ENCODE results near the gene LOX.
A peak's percentile ranks its signal among the peaks of the same experiment; 100 is the strongest.

LOX gene

DNA sequence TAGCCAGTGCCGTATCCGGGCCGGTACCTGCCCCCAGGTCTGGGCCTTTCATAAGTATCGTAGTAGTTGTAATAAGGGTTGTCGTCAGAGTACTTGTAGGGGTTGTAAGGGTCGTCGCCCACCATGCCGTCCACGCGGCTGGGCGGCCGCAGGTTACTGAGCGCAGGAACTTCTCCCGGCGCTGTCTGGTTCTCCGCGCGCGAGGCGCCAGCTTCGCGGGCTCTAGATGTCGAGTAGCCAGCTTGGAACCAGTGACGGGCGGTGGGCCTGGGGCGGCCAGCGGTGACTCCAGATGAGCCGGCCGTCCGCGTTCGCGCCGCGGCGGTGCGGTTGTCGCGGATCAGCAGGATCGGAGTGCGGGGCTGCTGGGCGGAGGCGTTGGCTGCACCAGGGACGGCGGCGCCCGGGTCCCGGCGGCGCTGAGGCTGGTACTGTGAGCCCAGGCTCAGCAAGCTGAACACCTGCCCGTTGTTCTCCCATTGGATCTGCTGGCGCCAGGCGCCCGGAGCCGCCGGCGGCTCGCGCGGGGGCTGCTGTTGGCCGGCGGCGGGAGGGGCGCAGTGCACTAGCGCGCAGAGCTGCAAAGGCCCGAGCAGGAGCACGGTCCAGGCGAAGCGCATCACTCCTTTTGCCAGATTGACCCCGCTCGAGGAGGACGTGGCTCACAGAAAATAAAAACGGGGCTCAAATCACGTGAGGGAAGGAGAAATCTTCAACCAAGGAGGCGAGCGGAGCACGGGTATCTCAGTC, 518 bp downstream of the LOX start:
- H3K9me3 Mint-ChIP-seq, result no peaks in the 10 kb centered on the region
- H3K36me3 Mint-ChIP-seq, result no peaks in the 10 kb centered on the region
- H3K4me1 Mint-ChIP-seq, result peaks cover 11% of the 10 kb centered on the region
- peaks cover 55% of the 10 kb centered on the region for H3K27me3 Mint-ChIP-seq
- peak overlapping the region; percentile 79 for H3K4me3 Mint-ChIP-seq
- H3K27ac Mint-ChIP-seq, result peak overlapping the region; percentile 86

- Mint-ChIP-seq H3K36me3 (no peaks in the 10 kb centered on the region), H3K9me3 (no peaks in the 10 kb centered on the region), H3K27ac (peak overlapping the region; percentile 86), H3K27me3 (peaks cover 53% of the 10 kb centered on the region), H3K4me1 (peaks cover 11% of the 10 kb centered on the region), H3K4me3 (peak overlapping the region; percentile 79)
These were observed 1.2 kb downstream of the LOX start for GRCh38 chr5:122076669-122077365.

- Mint-ChIP-seq H3K9me3 (no peaks in the 10 kb centered on the region), H3K27me3 (peaks cover 50% of the 10 kb centered on the region), H3K4me3 (no peak overlapping the region), H3K27ac (no peak overlapping the region), H3K36me3 (no peaks in the 10 kb centered on the region), H3K4me1 (peaks cover 11% of the 10 kb centered on the region)
These were observed 2.0 kb downstream of the LOX start for GRCh38 chr5:122076050-122076461.

DNA sequence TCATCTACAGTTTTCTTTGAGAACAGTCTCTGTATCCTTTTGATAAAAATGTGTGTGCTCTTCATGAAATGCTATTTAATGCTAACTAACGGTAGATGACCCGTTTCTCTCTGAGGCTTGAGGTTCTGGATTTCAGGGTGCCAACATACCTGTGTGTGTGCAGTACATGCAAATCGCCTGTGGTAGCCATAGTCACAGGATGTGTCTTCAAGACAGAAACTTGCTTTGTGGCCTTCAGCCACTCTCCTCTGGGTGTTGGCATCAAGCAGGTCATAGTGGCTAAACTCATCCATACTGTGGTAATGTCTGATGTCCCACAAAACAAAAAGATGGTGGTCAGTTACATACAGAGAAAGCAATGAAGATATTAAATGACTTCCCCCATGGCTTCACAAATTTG, 4.2 kb downstream of the LOX start:
- no peaks in the 10 kb centered on the region for H3K36me3 Mint-ChIP-seq

DNA sequence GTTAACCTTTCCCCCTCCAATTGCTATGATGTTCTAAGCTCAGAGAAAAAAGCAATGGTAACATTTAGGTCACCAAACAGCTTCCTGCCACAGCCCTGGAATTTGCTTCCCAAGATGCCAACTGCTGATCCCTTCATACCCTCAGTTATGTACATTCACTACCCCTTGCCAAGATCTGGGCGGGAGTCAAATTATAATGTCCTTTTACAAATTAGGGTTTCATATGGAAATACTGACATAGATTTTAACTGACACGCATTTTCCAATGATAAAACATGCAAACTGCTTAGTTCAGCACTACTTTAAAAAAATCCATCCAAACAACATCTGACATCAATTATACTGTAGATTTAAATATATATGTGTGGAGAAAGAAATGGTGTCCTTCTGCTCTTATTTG, 5.0 kb downstream of the LOX start:
- H3K27ac Mint-ChIP-seq, result no peak overlapping the region
- no peaks in the 10 kb centered on the region for H3K36me3 Mint-ChIP-seq
- peaks cover 34% of the 10 kb centered on the region for H3K27me3 Mint-ChIP-seq
- H3K4me1 Mint-ChIP-seq, result peaks cover 11% of the 10 kb centered on the region
- H3K9me3 Mint-ChIP-seq, result no peaks in the 10 kb centered on the region
- no peak overlapping the region for H3K4me3 Mint-ChIP-seq

More for the DNA sequence above, 4.2 kb downstream of the LOX start:
- Mint-ChIP-seq H3K27ac (no peak overlapping the region), H3K27me3 (peaks cover 40% of the 10 kb centered on the region), H3K9me3 (no peaks in the 10 kb centered on the region), H3K4me1 (peaks cover 11% of the 10 kb centered on the region), H3K4me3 (no peak overlapping the region)

- Mint-ChIP-seq H3K27me3 (no peaks in the 10 kb centered on the region), H3K4me3 (no peak overlapping the region), H3K4me1 (no peaks in the 10 kb centered on the region), H3K27ac (no peak overlapping the region), H3K9me3 (no peaks in the 10 kb centered on the region), H3K36me3 (peaks cover 3% of the 10 kb centered on the region)
These were observed 10.7 kb downstream of the LOX start for GRCh38 chr5:122067390-122067789.

- H3K27ac Mint-ChIP-seq, result no peak overlapping the region
- H3K27me3 Mint-ChIP-seq, result no peaks in the 10 kb centered on the region
- H3K4me1 Mint-ChIP-seq, result no peaks in the 10 kb centered on the region
- H3K36me3 Mint-ChIP-seq, result peaks cover 3% of the 10 kb centered on the region
- H3K9me3 Mint-ChIP-seq, result no peaks in the 10 kb centered on the region
- H3K4me3 Mint-ChIP-seq, result no peak overlapping the region
These were observed 13.1 kb downstream of the LOX start for GRCh38 chr5:122064992-122065391.

DNA sequence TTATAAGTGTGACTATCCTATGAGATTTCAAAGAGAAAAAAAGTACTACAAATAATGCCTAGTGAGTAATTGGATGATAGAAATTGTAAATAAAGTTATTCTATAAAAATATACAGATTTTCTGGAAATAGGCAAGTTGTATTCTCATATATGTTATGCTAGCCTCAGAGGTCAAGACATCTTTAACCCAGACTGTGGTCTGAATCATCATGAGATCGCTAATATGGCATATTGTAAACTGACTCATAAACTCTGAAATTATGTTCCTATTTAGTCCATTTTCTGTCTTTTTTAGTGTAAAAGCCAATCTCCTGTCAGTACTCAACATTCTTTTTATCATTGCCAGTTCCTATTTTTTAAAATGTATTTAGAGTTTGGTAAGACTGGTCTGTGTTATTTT, 14.2 kb downstream of the LOX start:
- H3K4me1 Mint-ChIP-seq, result no peaks in the 10 kb centered on the region
- no peak overlapping the region for H3K4me3 Mint-ChIP-seq
- no peaks in the 10 kb centered on the region for H3K9me3 Mint-ChIP-seq
- H3K36me3 Mint-ChIP-seq, result peaks cover 3% of the 10 kb centered on the region
- H3K27ac Mint-ChIP-seq, result no peak overlapping the region
- no peaks in the 10 kb centered on the region for H3K27me3 Mint-ChIP-seq

GRCh38 chr5:122062205-122062604, 15.9 kb downstream of the LOX start:
- H3K27me3 Mint-ChIP-seq, result no peaks in the 10 kb centered on the region
- no peak overlapping the region for H3K27ac Mint-ChIP-seq
- no peaks in the 10 kb centered on the region for H3K9me3 Mint-ChIP-seq
- no peak overlapping the region for H3K4me3 Mint-ChIP-seq
- peaks cover under 1% of the 10 kb centered on the region for H3K36me3 Mint-ChIP-seq
- no peaks in the 10 kb centered on the region for H3K4me1 Mint-ChIP-seq

DNA sequence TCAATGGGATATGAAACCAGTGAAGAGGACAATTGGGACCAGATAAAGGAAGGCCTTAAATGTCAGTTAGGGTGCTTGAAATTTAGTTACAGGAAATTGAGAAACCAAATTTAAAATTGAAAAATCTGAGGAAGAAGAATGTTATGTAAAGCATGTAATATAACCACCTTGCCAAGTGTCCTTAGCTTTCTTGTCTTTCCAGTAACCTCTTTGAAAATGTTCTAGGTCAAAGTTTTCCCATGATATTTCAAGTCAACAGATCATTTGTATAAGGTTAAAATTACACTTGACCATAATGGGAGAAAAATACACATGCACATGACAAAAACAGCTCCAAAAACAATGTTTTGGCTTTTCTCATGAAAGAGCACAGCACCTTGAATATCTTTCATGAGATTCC, 21.1 kb downstream of the LOX start:
- no peaks in the 10 kb centered on the region for H3K27me3 Mint-ChIP-seq
- no peaks in the 10 kb centered on the region for H3K4me1 Mint-ChIP-seq
- no peak overlapping the region for H3K27ac Mint-ChIP-seq
- peaks cover 4% of the 10 kb centered on the region for H3K9me3 Mint-ChIP-seq
- H3K36me3 Mint-ChIP-seq, result peaks cover 16% of the 10 kb centered on the region
- H3K4me3 Mint-ChIP-seq, result no peak overlapping the region

DNA sequence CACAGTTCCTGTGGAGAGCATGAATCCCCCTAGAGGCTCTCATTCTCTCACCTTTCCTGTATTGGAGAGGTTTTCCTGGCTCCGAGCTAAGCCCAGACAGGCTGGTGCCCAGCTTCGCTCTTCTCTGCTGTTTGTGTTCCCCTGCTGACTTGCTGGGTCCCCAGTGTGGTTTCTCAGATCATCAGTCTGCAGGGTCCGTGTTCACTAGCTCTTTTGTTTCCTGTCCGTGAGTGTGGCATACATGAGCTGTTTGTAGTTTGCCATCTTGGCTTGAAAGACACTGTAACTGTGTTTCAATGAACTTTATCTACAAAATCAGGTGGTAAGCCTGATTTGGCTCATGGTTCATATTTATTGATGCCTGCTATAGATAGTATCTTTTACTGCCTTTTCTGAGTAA, 23.8 kb downstream of the LOX start:
- no peak overlapping the region for H3K27ac Mint-ChIP-seq
- no peaks in the 10 kb centered on the region for H3K4me1 Mint-ChIP-seq
- peaks cover 24% of the 10 kb centered on the region for H3K36me3 Mint-ChIP-seq
- H3K4me3 Mint-ChIP-seq, result no peak overlapping the region
- H3K9me3 Mint-ChIP-seq, result peaks cover 4% of the 10 kb centered on the region
- no peaks in the 10 kb centered on the region for H3K27me3 Mint-ChIP-seq

GRCh38 chr5:122053181-122054109, 24.6 kb downstream of the LOX start:
- H3K36me3 Mint-ChIP-seq, result peaks cover 29% of the 10 kb centered on the region

GRCh38 chr5:122051569-122051968, 26.5 kb downstream of the LOX start:
- no peak overlapping the region for H3K4me3 Mint-ChIP-seq
- peaks cover 4% of the 10 kb centered on the region for H3K9me3 Mint-ChIP-seq
- H3K27ac Mint-ChIP-seq, result no peak overlapping the region
- no peaks in the 10 kb centered on the region for H3K27me3 Mint-ChIP-seq
- no peaks in the 10 kb centered on the region for H3K4me1 Mint-ChIP-seq
- peaks cover 23% of the 10 kb centered on the region for H3K36me3 Mint-ChIP-seq

More at GRCh38 chr5:122053181-122054109, 24.6 kb downstream of the LOX start:
- Mint-ChIP-seq H3K4me1 (no peaks in the 10 kb centered on the region), H3K9me3 (peaks cover 4% of the 10 kb centered on the region), H3K27me3 (no peaks in the 10 kb centered on the region), H3K27ac (no peak overlapping the region), H3K4me3 (no peak overlapping the region)

GRCh38 chr5:122050959-122051358, 27.1 kb downstream of the LOX start:
- no peak overlapping the region for H3K27ac Mint-ChIP-seq

DNA sequence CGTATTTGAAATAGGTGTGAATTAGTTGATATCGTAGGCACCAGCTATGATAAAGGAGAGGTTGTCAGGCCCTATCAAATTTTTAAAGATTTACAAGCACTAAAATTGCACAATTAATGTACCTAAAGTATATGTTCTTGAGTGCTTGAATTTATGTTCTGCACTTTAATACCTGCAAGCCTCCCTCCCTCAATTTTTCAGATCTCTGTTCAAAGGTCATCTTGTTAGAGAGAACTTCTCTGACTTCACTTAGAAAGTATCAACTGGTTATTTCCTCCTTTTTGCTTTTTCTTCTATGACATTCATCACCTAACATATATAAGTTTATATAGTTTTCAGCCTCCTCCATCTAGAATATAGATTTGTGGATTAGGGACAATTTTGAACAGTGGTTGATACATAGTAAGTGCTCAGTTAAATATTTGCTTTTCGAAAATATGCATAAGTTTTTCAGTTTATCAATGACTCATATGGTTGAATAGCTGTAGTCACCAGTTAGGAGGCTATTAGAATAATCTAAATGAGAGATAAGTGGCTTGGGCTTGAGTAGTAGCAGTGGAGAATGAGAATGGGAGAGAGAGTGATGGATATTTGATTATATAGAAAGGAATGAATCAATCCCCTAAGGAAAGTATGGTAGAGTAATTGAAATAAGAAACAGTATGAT, 37.3 kb downstream of the LOX start:
- Mint-ChIP-seq H3K4me1 (no peaks in the 10 kb centered on the region), H3K9me3 (peaks cover 11% of the 10 kb centered on the region), H3K27ac (no peak overlapping the region), H3K36me3 (peaks cover 14% of the 10 kb centered on the region), H3K27me3 (no peaks in the 10 kb centered on the region), H3K4me3 (no peak overlapping the region)

More at GRCh38 chr5:122050959-122051358, 27.1 kb downstream of the LOX start:
- no peaks in the 10 kb centered on the region for H3K4me1 Mint-ChIP-seq
- peaks cover 4% of the 10 kb centered on the region for H3K9me3 Mint-ChIP-seq
- H3K4me3 Mint-ChIP-seq, result no peak overlapping the region
- H3K27me3 Mint-ChIP-seq, result no peaks in the 10 kb centered on the region
- H3K36me3 Mint-ChIP-seq, result peaks cover 21% of the 10 kb centered on the region

Measured in activated naive CD4-positive, alpha-beta T cell treated with anti-CD3 and anti-CD28 coated beads, Interleukin-2, amount 50 U/mL, for 24 hours (primary cell).